Left colon (tissue), 2 donors: Measurements from ENCODE around the gene TRIP12. TPM values are rescaled to one million over a fixed set of nuclear protein-coding genes. Genes with fewer than 3 reads are reported as not detected.
"Not testable (repeated sequence)": the region's sequence is repeated elsewhere in the genome, so short reads cannot be mapped to it uniquely, and the experiment has no call there.

Experiments
- ATAC-seq: fragments of 200-7000 bp; cut with Tn5 transposase; one replicate; pipeline ENCODE4 v1.9.1; 2020; ENCODE audit warnings: mild to moderate bottlenecking, moderate library complexity
- DNase-seq, 2 donors: peaks; one replicate each; pipeline ENCODE4 v3.0.0-alpha.2; 2020
- intact Hi-C, 2 donors: fragments of 100-400 bp; cut with DNase I in 1 of 2; cut with micrococcal nuclease in 1 of 2; formaldehyde crosslinking; loops; one replicate each; pipeline versions ENCODE4 v1.11.2 to v1.14.0; 2022; cut with DNase I, micrococcal nuclease
- total RNA-seq, 2 donors: library from RNA; stranded (reverse); fragmentation: NEBNext Ultra II Directional; extraction: Animal tissue kit (Norgen Biotek cat#: 25700); gene quantifications; one replicate each; pipeline ENCODE4 v1.2.1, GENCODE V29; 2021
- donor health status: DM: no; HTN: no; CAD: no.
- donor health status: DM: yes; HTN: yes; CAD: no.

TRIP12 gene
- total RNA-seq, 2 donors from 2014 or later: 183 to 188 TPM

- peak; percentile 88 to 94 for DNase-seq
- intact Hi-C loops: no loop called here
- peak; percentile 72 for ATAC-seq
Measured at GRCh38 chr2:229922449-229923386, 909 bp upstream of the TRIP12 start, which contains the start of gene FBXO36. Gene FBXO36 (plus strand): TSS chr2:229922503. CDS start chr2:229922514, 11 bp downstream.

- intact Hi-C loops: no loop called here
- DNase-seq (peak; percentile 77 to 81), ATAC-seq (peak; percentile 51)
Measured at GRCh38 chr2:229921101-229921891, 513 bp downstream of the TRIP12 start.

GRCh38 chr2:229920011-229920641 lies 1.7 kb downstream of the TRIP12 start:
- DNase-seq: peak in 1 of 2 donors; percentile 42

GRCh38 chr2:229917793-229918192 lies 4.0 kb downstream of the TRIP12 start:
- DNase-seq: no peak
- intact Hi-C loops: loop anchor here in 1 of 2 donors (10.0 kb wide), 1 partner anchor 113 kb away; no protein-coding TSS in a partner anchor
- no peak for ATAC-seq

More at GRCh38 chr2:229920011-229920641, 1.7 kb downstream of the TRIP12 start:
- intact Hi-C loops: no loop called here
- no peak for ATAC-seq

- no peak for DNase-seq
- intact Hi-C loops: loop anchor here in 1 of 2 donors (10.0 kb wide), 1 partner anchor 109 kb away; no protein-coding TSS in a partner anchor
Measured at GRCh38 chr2:229914171-229914570, 7.6 kb downstream of the TRIP12 start.

GRCh38 chr2:229910832-229911412 lies 10.9 kb downstream of the TRIP12 start:
- DNase-seq (no peak), ATAC-seq (peak; percentile 75)
- intact Hi-C loops: loop anchor here in 1 of 2 donors (10.0 kb wide), 1 partner anchor 106 kb away; no protein-coding TSS in a partner anchor

More at GRCh38 chr2:229914171-229914570, 7.6 kb downstream of the TRIP12 start:
- ATAC-seq: no peak

- ATAC-seq: no peak
- intact Hi-C loops: loop anchor here in 1 of 2 donors (10.0 kb wide), 1 partner anchor 105 kb away; no protein-coding TSS in a partner anchor
- no peak for DNase-seq
Measured at GRCh38 chr2:229910147-229910831, 11.5 kb downstream of the TRIP12 start.

- ATAC-seq (peak; percentile 18), DNase-seq (no peak)
- intact Hi-C loops: no loop called here
Measured at GRCh38 chr2:229909090-229909489, 12.7 kb downstream of the TRIP12 start.

GRCh38 chr2:229905601-229906000 lies 16.2 kb downstream of the TRIP12 start:
- peak; percentile 17 for ATAC-seq
- intact Hi-C loops: no loop called here
- DNase-seq: no peak

- intact Hi-C loops: no loop called here
- DNase-seq: no peak
Measured at GRCh38 chr2:229903037-229903436, 18.8 kb downstream of the TRIP12 start.

GRCh38 chr2:229901819-229902218 lies 20.0 kb downstream of the TRIP12 start:
- intact Hi-C loops: no loop called here
- ATAC-seq: peak; percentile 59
- DNase-seq: no peak

More at GRCh38 chr2:229903037-229903436, 18.8 kb downstream of the TRIP12 start:
- no peak for ATAC-seq

GRCh38 chr2:229900514-229900913 lies 21.3 kb downstream of the TRIP12 start:
- ATAC-seq, intact Hi-C loops, DNase-seq: not testable (repeated sequence)

GRCh38 chr2:229900012-229900411 lies 21.8 kb downstream of the TRIP12 start:
- intact Hi-C loops: no loop called here
- DNase-seq (no peak), ATAC-seq (no peak)

- DNase-seq (no peak), ATAC-seq (no peak)
- intact Hi-C loops: no loop called here
Measured at GRCh38 chr2:229899604-229900003, 22.2 kb downstream of the TRIP12 start.

- ATAC-seq (no peak), DNase-seq (no peak)
- intact Hi-C loops: no loop called here
Measured at GRCh38 chr2:229896857-229897256, 25.0 kb downstream of the TRIP12 start.

- intact Hi-C loops: no loop called here
- ATAC-seq (no peak), DNase-seq (no peak)
Measured at GRCh38 chr2:229889023-229889422, 32.8 kb downstream of the TRIP12 start.

- ATAC-seq (no peak), DNase-seq (no peak)
- intact Hi-C loops: no loop called here
Measured at GRCh38 chr2:229888031-229888430, 33.8 kb downstream of the TRIP12 start.

- DNase-seq (no peak), ATAC-seq (no peak)
- intact Hi-C loops: no loop called here
Measured at GRCh38 chr2:229887441-229887840, 34.4 kb downstream of the TRIP12 start.
